ENCODE results near the gene LSM7.
"Not testable (repeated sequence)": the region's sequence is repeated elsewhere in the genome, so short reads cannot be mapped to it uniquely, and the experiment has no call there.

LSM7 gene

DNA sequence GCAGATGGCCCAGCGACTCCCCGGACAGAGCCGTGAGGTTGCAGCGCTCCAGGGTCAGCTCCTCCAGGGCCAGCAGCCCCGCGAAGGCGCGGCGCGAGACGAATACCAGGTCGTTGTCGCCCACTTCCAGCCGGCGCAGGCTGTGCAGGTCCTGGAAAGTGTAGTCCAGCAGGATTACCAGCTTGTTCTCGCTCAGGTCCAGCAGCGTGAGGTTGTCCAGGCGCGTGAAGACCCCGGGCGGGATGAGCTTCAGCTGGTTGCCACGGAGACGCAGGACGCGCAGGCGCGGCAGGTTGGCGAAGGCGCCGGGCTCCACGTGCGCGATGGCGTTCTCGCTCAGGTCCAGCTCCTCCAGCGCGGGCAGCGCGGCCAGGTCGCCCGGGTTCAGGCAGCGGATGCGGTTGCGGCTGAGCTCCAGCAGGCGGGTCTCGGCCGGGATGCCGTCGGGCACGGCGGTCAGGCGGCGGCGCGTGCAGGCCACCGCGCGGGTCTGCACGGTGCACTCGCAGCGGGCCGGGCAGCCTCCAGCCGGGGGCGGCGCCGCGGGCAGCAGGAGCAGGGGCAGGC, 37.1 kb downstream of the LSM7 start:
- peaks cover 7% of the 10 kb centered on the region for H3K27me3 Mint-ChIP-seq
- H3K4me1 Mint-ChIP-seq (ENCODE audit: low read depth) = peaks cover 39% of the 10 kb centered on the region
- H3K36me3 Mint-ChIP-seq (ENCODE audit: low read depth) = no peaks in the 10 kb centered on the region
- H3K4me3 Mint-ChIP-seq = peak overlapping the region; percentile 63
- no peaks in the 10 kb centered on the region for H3K9me3 Mint-ChIP-seq
- no peak overlapping the region for H3K27ac Mint-ChIP-seq

DNA sequence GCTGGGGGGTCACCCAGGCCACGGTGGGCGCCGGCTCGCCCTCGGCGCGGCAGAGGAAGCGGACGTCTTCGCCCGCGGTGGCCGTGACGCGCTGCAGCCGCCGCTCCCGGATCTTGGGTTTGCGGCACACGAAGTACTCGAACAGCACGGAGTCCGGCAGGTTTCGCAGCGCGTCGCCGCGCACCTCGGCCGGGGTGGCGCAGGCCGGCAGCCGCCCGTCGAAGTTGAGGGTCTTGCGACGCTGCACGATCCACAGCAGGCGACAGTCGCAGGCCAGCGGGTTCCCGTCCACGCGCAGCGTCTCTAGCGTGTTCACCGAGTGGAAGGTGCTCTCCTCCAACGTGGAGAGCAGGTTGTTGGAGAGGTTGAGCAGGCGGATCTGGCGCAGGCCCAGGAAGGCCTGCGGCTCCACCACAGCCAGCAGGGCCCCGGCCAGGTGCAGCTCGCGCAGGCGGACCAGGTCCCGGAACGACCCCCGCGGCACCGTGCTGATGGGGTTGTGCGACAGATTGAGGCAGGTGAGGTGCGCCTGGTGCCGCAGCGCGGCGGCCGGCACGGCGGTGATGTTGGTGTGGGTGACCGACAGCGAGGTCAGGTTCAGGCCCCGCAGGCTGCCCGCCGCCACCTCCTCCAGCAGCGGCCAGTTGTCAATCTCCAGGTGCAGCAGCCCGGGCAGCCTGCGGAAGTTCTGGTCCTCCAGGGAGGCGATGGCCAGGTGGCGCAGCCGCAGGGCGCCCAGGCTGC, 37.8 kb downstream of the LSM7 start:
- H3K36me3 Mint-ChIP-seq (ENCODE audit: low read depth) = no peaks in the 10 kb centered on the region
- H3K4me3 Mint-ChIP-seq = peak overlapping the region; percentile 63
- H3K27me3 Mint-ChIP-seq = peaks cover 7% of the 10 kb centered on the region
- no peak overlapping the region for H3K27ac Mint-ChIP-seq
- no peaks in the 10 kb centered on the region for H3K9me3 Mint-ChIP-seq
- H3K4me1 Mint-ChIP-seq (ENCODE audit: low read depth) = peaks cover 39% of the 10 kb centered on the region

DNA sequence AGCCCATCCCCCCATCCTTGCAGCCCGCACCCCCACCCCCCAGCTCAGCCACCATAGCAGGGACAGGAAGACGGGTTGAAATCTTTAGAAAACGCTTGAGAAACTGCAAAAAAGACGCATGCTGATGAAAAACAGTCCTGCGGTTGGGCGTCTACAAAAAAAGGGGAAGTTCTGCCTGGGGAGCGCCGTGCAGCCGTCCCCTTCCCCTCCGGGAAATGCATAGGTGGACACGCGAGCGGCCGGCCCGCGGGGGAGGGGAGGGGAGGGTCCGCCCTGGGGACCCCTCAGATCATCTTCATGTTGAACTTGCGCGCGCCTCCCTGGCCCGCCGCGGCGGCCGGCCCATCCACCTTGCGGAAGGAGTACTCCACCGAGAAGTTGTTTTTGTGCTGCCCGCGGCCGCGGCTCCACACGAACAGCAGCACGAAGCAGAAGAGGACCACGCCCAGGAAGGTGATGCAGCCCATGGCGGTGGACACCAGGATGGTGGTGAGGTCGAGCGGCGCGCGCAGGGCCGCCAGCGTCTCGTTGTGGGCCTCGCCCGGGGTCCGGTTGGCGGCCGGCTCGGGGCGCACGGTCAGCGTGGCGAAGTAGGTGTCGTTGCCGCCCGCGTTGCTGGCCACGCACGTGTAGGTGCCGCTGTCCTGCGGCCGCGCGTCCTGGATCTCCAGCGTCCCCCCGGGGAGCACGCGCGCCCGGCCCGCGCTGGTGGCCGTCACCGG, 38.5 kb downstream of the LSM7 start:
- Mint-ChIP-seq H3K36me3 (ENCODE audit: low read depth) (no peaks in the 10 kb centered on the region), H3K4me1 (ENCODE audit: low read depth) (peaks cover 36% of the 10 kb centered on the region)

DNA sequence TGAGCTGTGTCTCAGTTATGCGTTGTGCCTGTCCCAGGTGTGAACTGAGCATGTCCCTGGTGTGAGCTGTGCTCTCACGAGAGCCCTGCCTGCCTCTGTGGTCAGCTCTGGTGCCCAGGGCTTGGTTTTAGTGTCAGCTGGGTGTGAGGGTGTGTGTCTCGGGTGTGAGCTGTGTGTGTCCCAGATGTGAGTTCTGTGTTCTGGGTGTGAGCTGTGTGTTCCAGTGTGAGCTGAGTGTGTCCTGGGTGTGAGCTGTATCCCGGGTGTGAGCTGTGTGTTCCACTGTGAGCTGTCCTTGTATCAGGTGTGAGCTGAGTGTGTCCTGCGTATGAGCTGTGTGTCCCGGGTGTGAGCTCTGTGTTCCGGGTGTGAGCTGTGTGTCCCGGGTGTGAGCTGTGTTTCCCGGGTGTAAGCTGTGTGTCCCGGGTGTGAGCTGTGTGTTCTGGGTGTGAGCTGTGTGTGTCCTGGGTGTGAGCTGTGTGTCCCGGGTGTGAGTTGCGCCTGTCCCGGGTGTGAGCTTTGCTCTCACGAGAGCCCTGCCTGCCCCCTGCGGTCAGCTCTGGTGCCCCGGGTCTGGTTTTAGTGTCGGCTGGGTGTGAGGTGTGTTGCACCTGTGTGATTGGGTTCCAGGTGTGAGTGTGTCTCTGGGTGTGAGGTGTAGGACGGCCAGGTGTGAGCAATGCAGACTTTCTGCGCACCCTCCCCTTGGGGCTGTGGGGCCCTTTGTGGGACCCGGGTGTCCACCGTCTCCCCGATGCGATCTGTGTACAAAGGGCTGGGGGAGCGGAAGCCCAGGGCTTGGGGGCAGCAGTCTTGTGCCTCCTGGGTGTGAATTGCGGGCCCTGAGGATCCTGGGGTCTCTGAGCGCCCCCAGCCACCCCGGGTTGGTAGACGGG, 39.3 kb downstream of the LSM7 start:
- Mint-ChIP-seq H3K36me3 (ENCODE audit: low read depth) (no peaks in the 10 kb centered on the region), H3K4me3 (peak overlapping the region; percentile 76), H3K9me3 (no peaks in the 10 kb centered on the region), H3K27ac (peak overlapping the region; percentile 79), H3K27me3 (peaks cover 7% of the 10 kb centered on the region), H3K4me1 (ENCODE audit: low read depth) (peaks cover 34% of the 10 kb centered on the region)

More for the DNA sequence above, 38.5 kb downstream of the LSM7 start:
- peak overlapping the region; percentile 76 for H3K4me3 Mint-ChIP-seq
- no peak overlapping the region for H3K27ac Mint-ChIP-seq
- H3K27me3 Mint-ChIP-seq = peaks cover 7% of the 10 kb centered on the region
- H3K9me3 Mint-ChIP-seq = no peaks in the 10 kb centered on the region

DNA sequence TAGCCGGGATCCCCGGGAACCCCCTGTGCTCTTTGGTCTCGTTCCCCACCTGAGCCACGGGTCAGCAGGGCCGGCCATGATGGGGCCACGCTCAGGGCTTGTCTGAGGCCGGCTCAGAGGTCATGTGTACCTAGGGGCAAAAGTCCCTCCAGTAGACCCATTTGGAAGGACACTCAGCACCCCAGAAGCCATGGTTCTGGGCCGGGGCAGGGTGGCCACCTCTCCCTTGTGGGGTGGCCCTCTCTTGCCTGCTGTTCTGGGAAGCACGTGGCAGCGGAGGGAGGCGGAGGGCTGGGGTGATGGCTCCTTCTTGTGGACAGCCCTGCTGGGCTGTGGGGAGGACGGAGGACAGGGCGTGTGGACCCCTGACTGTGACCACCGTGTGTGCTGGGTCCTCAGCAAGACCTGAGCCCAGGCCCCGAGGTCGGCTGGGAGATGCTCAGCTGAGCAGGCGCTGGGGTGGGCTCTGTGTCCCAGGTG, 40.0 kb downstream of the LSM7 start:
- H3K27me3 Mint-ChIP-seq = peaks cover 7% of the 10 kb centered on the region
- peak overlapping the region; percentile 76 for H3K4me3 Mint-ChIP-seq
- H3K36me3 Mint-ChIP-seq (ENCODE audit: low read depth) = no peaks in the 10 kb centered on the region
- H3K9me3 Mint-ChIP-seq = no peaks in the 10 kb centered on the region
- peak overlapping the region; percentile 61 for H3K27ac Mint-ChIP-seq
- peaks cover 31% of the 10 kb centered on the region for H3K4me1 Mint-ChIP-seq (ENCODE audit: low read depth)

DNA sequence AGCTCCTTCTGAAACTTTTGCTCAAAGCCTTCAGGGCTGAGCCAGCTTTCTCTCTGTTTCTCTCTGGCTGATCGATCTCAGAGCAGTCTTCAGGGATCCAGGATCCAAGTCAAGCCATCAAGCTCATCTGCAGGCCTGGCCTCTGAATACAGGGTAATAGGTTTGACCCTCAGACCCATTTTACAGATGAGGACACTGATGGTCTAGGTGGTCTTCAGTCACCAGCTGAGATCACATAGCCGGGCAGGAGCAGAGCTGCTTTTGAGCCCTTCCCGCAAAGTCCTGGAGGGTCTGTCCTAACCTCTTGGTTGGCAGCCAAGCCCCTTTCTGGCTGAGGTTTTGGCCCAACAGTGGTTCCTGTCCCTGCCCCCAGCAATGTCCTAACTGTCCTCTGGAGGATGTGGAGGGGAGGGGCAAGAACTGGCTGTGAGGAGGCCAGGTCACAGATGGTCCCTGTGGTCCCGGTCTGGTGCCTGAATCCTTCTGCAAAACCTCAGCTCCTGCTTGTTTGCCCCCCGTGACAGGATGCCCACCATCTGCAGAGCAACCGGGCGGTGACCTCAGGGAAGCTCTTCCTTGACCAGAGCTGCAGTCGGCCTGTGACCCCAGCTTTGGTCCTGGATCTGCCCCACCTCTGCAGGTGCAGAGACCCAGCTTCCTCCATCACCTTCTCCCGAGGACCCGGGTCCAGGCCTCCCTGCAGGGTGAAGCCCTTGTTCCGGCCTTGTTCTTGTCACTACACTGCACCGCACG, 40.6 kb downstream of the LSM7 start:
- Mint-ChIP-seq H3K4me3 (no peak overlapping the region), H3K27ac (no peak overlapping the region), H3K4me1 (ENCODE audit: low read depth) (peaks cover 33% of the 10 kb centered on the region), H3K36me3 (ENCODE audit: low read depth) (no peaks in the 10 kb centered on the region), H3K9me3 (no peaks in the 10 kb centered on the region), H3K27me3 (peaks cover 7% of the 10 kb centered on the region)

DNA sequence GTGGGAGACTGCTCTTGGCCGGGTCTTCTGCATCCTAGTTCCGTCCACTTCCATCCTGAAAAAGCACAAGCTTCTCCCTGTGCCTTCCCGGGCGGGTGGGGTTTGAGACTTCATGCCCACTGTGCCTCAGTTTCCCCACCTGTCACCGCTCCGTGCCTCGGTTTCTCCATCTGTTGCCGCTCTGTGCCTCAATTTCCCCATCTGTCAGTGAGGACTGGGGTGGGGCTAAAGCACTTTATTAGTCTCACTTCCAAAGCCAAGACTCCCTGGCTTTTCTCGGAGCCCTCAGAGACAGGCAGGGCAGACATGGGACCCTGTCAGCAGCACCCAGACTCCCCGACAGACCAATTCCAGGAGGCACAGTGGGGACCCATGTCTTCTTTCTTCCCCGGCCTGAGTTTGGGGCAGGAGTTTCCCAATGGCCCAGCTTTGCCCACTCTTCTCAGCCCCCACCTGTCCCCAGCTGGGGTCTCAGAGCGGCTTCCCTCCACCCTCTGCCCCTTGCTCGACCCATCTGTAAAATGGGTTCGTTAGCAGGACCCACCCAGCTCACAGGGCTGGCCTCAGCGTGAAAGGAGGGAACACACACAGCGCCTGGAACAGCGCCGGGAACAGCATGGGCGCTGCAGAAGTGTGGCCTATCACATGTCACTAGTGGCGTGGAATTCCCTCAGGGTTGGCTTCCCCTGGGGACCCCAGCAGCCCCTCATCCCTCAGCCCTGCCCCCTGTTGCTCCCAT, 41.8 kb downstream of the LSM7 start:
- H3K36me3 Mint-ChIP-seq (ENCODE audit: low read depth) = no peaks in the 10 kb centered on the region
- H3K27me3 Mint-ChIP-seq = peaks cover 7% of the 10 kb centered on the region
- no peaks in the 10 kb centered on the region for H3K9me3 Mint-ChIP-seq
- peaks cover 43% of the 10 kb centered on the region for H3K4me1 Mint-ChIP-seq (ENCODE audit: low read depth)
- H3K27ac Mint-ChIP-seq = no peak overlapping the region
- H3K4me3 Mint-ChIP-seq = no peak overlapping the region

DNA sequence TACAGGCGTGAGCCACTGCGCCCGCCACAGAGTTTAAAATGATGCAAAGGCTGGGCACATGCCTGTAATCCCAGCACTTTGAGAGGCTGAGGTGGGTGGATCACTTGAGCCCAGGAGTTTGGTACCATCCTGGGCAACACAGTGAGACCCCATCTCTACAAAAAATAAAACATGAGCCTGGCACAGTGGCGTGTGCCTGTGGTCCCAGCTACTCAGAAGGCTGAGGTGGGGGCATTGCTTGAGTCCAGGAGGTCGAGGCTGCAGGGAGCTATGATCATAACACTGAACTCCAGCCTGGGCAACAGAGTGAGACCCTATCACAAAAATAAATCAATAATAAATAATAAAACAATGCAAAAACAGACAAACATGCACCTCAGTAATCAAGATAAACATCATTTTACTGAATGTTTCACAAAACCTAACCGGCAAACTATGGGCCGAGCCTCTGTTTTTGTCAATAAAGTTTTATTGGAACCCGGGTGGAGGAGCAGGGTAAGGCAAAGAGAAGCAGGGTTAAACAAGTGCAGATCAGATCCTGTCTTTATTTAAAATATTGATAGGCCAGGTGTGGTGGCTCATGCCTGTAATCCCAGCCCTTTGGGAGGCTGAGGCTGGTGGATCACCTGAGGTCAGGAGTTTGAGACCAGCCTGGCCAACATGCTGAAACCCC, 44.4 kb downstream of the LSM7 start:
- H3K27me3 Mint-ChIP-seq = peaks cover 4% of the 10 kb centered on the region
- no peaks in the 10 kb centered on the region for H3K9me3 Mint-ChIP-seq
- no peak overlapping the region for H3K27ac Mint-ChIP-seq
- no peak overlapping the region for H3K4me3 Mint-ChIP-seq
- H3K4me1 Mint-ChIP-seq (ENCODE audit: low read depth) = peaks cover 28% of the 10 kb centered on the region
- no peaks in the 10 kb centered on the region for H3K36me3 Mint-ChIP-seq (ENCODE audit: low read depth)

DNA sequence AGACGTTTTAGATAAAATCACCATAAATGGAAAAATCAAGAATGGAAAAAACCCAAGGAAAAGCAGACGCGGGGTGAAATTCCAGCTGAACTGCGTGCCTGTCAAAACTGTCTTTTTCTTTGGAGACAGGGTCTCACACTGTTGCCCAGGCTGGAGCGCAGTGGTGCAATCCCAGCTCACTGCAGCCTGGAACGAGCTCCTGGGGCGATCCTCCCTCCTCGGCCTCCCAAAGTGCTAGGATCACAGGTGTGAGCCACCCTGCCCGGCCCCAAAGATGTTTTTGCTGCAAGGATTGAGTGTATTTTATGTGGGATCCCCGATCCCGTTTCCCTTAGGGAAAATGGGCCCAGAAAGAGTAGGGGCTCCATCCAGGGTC, 45.5 kb downstream of the LSM7 start:
- no peaks in the 10 kb centered on the region for H3K27me3 Mint-ChIP-seq
- H3K9me3 Mint-ChIP-seq = no peaks in the 10 kb centered on the region
- H3K36me3 Mint-ChIP-seq (ENCODE audit: low read depth) = no peaks in the 10 kb centered on the region
- no peak overlapping the region for H3K4me3 Mint-ChIP-seq
- peaks cover 17% of the 10 kb centered on the region for H3K4me1 Mint-ChIP-seq (ENCODE audit: low read depth)
- H3K27ac Mint-ChIP-seq = peak overlapping the region; percentile 45

DNA sequence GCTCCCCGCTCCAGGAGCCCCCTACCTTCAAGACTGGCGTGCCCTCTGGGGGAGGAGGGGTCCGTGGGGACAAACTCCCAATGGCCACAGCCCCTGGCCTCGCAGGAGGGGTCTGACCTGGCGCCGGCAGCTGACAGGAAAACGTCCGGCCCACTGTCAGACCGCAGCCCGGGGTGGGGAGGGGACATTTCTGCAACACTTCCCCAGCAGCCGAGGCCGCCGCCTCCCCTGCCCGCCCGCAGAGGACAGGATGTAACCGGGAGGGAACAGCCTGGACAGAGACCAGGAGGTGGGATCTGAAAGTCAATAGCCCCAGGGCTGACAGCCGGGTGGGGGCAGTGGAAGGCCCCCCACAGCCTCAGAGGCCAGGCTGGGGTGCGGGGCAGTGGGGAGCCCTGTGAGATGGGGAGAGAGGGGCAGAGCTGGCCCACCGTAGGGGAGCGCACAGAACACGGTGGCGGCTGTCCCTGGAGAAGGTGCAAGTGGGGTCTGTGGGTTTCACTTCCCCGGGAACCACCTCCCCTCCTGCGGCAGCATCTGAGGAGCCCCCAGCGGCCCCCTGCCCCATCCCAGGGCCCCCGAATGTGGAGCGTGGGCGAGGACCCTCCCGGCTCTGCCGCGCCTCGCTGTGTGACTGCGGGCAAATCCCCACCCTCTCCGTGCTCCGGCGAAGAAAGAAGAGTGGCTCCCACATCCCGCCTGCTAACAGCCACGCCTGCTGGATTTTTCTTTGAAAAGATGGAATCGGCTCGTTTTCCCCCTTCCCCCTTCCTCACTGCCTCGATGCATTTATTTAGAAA, 46.1 kb downstream of the LSM7 start, which contains the start of gene PEAK3:
Gene PEAK3 (minus strand): TSS at position 114 of the 800 bp plus-strand sequence. CDS start 1,244 bp downstream, outside the sequence.
- H3K9me3 Mint-ChIP-seq = no peaks in the 10 kb centered on the region
- H3K4me1 Mint-ChIP-seq (ENCODE audit: low read depth) = peaks cover 17% of the 10 kb centered on the region
- no peaks in the 10 kb centered on the region for H3K27me3 Mint-ChIP-seq
- no peaks in the 10 kb centered on the region for H3K36me3 Mint-ChIP-seq (ENCODE audit: low read depth)
- H3K4me3 Mint-ChIP-seq = peak within 1 kb of the TSS; percentile 43
- H3K27ac Mint-ChIP-seq = peak within 1 kb of the TSS; percentile 45

DNA sequence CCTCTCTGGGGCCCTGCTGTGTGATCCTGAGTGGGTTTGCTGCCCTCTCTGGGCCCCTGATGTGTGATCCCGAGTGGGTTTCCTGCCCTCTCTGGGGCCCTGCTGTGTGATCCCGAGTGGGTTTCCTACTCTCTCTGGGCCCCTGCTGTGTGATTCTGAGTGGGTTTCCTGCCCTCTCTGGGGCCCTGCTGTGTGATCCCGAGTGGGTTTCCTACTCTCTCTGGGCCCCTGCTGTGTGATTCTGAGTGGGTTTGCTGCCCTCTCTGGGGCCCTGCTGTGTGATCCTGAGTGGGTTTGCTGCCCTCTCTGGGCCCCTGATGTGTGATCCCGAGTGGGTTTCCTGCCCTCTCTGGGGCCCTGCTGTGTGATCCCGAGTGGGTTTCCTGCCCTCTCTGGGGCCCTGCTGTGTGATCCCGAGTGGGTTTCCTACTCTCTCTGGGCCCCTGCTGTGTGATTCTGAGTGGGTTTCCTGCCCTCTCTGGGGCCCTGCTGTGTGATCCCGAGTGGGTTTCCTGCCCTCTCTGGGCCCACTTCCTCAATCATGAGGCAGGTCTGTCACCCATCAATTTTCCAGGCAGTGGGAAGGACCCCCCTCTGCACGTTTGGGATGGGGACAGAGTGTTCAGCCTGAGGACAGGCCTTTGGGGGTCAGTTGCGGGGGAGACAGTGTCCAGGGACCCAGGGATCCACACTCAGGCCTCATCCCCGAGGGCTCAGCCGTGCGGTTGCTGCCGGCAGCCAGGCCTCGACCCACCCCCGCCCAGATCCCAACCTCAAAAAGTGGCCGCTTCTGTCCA, 46.9 kb downstream of the LSM7 start:
- not testable (repeated sequence) for H3K27me3 Mint-ChIP-seq; H3K27ac Mint-ChIP-seq; H3K36me3 Mint-ChIP-seq (ENCODE audit: low read depth); H3K9me3 Mint-ChIP-seq
- Mint-ChIP-seq H3K4me1 (ENCODE audit: low read depth) (peaks cover 17% of the 10 kb centered on the region), H3K4me3 (peak overlapping the region; percentile 43)
